ENCODE measurements around the gene BMPR1A.
"Not testable (repeated sequence)": the region's sequence is repeated elsewhere in the genome, so short reads cannot be mapped to it uniquely, and the experiment has no call there.

Gene BMPR1A

DNA sequence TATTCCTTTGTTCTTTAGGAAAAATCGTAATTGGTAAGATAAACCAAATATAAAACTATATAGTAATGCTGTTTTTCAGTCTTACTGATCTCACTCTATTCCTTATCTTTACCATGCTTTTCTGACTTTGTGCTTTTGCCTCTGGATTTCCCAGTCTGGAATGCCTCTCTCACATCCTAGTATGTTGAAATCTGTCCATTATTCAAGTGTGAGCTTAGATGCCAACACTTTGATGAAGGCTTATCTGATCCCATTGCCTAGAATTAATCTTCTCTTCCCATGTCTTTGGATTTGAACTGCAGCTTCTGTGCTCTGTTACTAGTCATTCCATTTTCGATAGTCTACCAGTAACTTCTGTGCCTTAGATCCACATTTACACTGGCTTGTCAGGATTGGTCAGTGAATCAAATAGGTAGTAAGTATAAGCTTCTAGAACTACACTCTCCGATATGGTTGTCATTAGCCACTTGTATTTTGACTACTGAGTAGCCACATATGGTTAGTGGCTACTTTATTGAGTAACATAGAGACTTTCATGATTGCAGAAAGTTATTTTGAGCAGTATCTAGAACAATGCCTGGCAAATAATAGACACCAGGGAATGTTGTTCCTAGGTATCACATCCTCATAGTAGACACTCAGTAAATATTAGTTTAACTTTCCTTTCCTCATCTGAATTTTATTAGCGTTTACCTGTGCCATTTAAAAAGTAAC is 92.9 kb downstream of the BMPR1A start:
- H3K4me3 ChIP-seq (ENCODE audit: low read length): no peak overlapping the region
- no peak for TF ChIP-seq ZNF274 (IDR thresholded peaks at IDR 0.05; ENCODE audit: low read depth, low read length)

- TF ChIP-seq ZNF274 (IDR thresholded peaks at IDR 0.05; ENCODE audit: low read depth, low read length): no peak
- no peak overlapping the region for H3K4me3 ChIP-seq (ENCODE audit: low read length)
Observed at GRCh38 chr10:86850481-86850880, 94.1 kb downstream of the BMPR1A start.

- no peak overlapping the region for H3K4me3 ChIP-seq (ENCODE audit: low read length)
- no peak for TF ChIP-seq ZNF274 (IDR thresholded peaks at IDR 0.05; ENCODE audit: low read depth, low read length)
Observed at GRCh38 chr10:86851328-86852207, 95.1 kb downstream of the BMPR1A start.

DNA sequence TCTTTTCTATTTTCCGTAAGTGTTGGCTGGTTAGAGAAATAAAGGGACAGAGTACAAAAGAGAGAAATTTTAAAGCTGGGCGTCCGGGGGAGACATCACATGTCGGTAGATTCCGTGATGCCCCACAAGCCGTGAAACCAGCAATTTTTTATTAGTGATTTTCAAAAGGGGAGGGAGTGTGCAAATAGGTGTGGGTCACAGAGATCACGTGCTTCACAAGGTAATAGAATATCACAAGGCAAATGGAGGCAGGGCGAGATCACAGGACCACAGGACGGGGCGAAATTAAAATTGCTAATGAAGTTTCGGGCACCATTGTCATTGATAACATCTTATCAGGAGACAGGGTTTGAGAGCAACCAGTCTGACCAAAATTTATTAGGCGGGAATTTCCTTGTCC is 97.2 kb downstream of the BMPR1A start:
- H3K4me3 ChIP-seq (ENCODE audit: low read length): not testable (repeated sequence)

- no peak overlapping the region for H3K4me3 ChIP-seq (ENCODE audit: low read length)
- no peak for TF ChIP-seq ZNF274 (IDR thresholded peaks at IDR 0.05; ENCODE audit: low read depth, low read length)
Observed at GRCh38 chr10:86855513-86855912, 99.1 kb downstream of the BMPR1A start.

- no peak overlapping the region for H3K4me3 ChIP-seq (ENCODE audit: low read length)
- TF ChIP-seq ZNF274 (IDR thresholded peaks at IDR 0.05; ENCODE audit: low read depth, low read length): no peak
Observed at GRCh38 chr10:86856156-86856555, 99.7 kb downstream of the BMPR1A start.

- TF ChIP-seq ZNF274 (IDR thresholded peaks at IDR 0.05; ENCODE audit: low read depth, low read length): no peak
Observed at GRCh38 chr10:86857128-86857721, 100.8 kb downstream of the BMPR1A start.

DNA sequence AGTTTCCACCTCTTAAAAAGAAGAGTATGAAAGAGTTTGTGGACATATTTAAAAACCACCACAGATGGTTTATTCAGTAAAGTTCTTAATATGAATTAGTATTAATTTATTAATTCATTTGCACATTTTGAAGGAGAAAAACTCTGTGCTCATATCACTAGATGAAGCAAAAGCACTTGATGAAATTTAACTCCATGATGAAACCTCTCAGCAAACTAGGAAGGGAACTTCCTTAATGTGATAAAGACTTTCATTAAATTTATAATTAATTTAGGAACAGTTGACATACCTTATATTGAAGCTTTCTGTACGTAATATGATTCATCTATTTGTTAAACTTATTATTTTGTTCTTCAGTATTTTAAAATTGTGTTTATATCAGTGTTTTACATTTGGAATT is 101.6 kb downstream of the BMPR1A start:
- no peak for TF ChIP-seq ZNF274 (IDR thresholded peaks at IDR 0.05; ENCODE audit: low read depth, low read length)
- H3K4me3 ChIP-seq (ENCODE audit: low read length): no peak overlapping the region

More at GRCh38 chr10:86857128-86857721, 100.8 kb downstream of the BMPR1A start:
- H3K4me3 ChIP-seq (ENCODE audit: low read length): no peak overlapping the region

DNA sequence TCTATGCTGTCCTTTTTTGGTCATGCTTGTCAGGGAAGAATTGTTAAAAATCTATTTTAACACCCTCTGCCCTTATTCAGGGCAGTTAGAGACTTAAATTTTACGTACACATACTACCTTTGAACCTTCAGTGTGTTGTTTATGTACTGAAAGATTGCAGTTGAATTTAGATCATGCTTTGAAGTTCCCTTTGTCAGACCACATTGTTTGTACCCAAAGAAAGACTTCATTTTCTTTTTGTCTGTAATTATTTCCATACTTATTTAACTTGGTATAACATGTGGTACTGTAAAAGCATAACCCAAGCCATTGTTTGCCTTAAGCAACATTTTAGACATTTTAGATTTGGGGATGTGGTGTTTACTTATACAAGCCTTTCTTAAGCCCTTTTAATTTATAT is 104.9 kb downstream of the BMPR1A start:
- H3K4me3 ChIP-seq (ENCODE audit: low read length): no peak overlapping the region
- no peak for TF ChIP-seq ZNF274 (IDR thresholded peaks at IDR 0.05; ENCODE audit: low read depth, low read length)

GRCh38 chr10:86862373-86862772 is 106.0 kb downstream of the BMPR1A start:
- TF ChIP-seq ZNF274 (IDR thresholded peaks at IDR 0.05; ENCODE audit: low read depth, low read length): no peak
- H3K4me3 ChIP-seq (ENCODE audit: low read length): no peak overlapping the region

GRCh38 chr10:86862786-86863483 is 106.5 kb downstream of the BMPR1A start:
- no peak overlapping the region for H3K4me3 ChIP-seq (ENCODE audit: low read length)
- TF ChIP-seq ZNF274 (IDR thresholded peaks at IDR 0.05; ENCODE audit: low read depth, low read length): no peak

- no peak overlapping the region for H3K4me3 ChIP-seq (ENCODE audit: low read length)
- TF ChIP-seq ZNF274 (IDR thresholded peaks at IDR 0.05; ENCODE audit: low read depth, low read length): no peak
Observed at GRCh38 chr10:86863484-86863842, 107.0 kb downstream of the BMPR1A start.

DNA sequence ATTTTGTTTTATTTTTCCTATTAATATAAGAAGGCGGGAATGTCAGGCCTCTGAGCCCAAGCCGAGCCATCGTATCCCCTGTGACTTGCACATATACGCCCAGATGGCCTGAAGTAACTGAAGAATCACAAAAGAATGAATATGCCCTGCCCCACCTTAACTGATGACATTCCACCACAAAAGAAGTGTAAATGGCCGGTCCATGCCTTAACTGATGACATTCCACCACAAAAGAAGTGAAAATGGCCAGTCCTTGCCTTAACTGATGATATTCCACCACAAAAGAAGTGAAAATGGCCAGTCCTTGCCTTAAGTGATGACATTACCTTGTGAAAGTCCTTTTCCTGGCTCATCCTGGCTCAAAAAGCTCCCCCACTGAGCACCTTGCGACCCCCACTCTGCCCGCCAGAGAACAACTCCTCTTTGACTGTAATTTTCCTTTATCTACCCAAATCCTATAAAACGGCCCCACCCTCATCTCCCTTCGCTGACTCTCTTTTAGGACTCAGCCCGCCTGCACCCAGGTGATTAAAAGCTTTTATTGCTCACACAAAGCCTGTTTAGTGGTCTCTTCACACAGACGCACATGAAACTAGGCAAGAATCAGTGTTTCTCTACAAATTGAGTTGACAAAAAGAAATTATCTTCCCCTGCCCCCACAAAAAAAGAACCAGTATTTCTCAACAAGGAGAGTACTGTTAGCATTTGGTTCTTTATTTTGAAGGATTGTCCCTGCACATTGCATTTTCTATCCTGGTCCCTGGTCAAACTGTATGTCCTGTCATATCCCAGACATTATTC is 108.8 kb downstream of the BMPR1A start:
- H3K4me3 ChIP-seq (ENCODE audit: low read length): not testable (repeated sequence)

GRCh38 chr10:86867149-86867548 is 110.7 kb downstream of the BMPR1A start:
- H3K4me3 ChIP-seq (ENCODE audit: low read length): no peak overlapping the region
- TF ChIP-seq ZNF274 (IDR thresholded peaks at IDR 0.05; ENCODE audit: low read depth, low read length): no peak

All from GM08714 (cell line).